Vagina (tissue), 2 donors: Measurements from ENCODE around the gene FAM111A. TPM values are rescaled to one million over a fixed set of nuclear protein-coding genes. Genes with fewer than 3 reads are reported as not detected.
A peak's percentile ranks its signal among the peaks of the same experiment; 100 is the strongest.

Source experiments
- DNase-seq, 2 donors: peaks; one replicate each; pipeline ENCODE4 v3.0.0-alpha.2; 2017; ENCODE audit errors: extremely low spot score in 2 of 2
- H3K27ac ChIP-seq: fragments of 200-600 bp; sonication (generic); one replicate; pipeline ENCODE4 v1.5.1; 2019
- H3K27me3 ChIP-seq: fragments of 200-600 bp; sonication (generic); one replicate; pipeline ENCODE4 v1.5.1; 2019
- H3K36me3 ChIP-seq, 2 donors: fragments of 200-600 bp; sonication (generic); one replicate each; pipeline ENCODE4 v1.5.1; 2017 to 2019
- H3K4me1 ChIP-seq: fragments of 200-600 bp; sonication (generic); one replicate; pipeline ENCODE4 v1.5.1; 2019
- H3K4me3 ChIP-seq, 2 donors: fragments of 200-600 bp; sonication (generic); 1 replicate in 1 of 2; 2 replicates in 1 of 2; pipeline ENCODE4 v1.5.1; 2016 to 2019
- H3K9me3 ChIP-seq: fragments of 200-600 bp; sonication (generic); one replicate; pipeline ENCODE4 v1.5.1; 2019
- CTCF ChIP-seq, 3 experiments: fragments of 450-650 bp in 2 of 3; fragments of 200-600 bp in 1 of 3; sonication (generic) in 1 of 3; IDR thresholded peaks; one replicate each; pipeline ENCODE4 v1.5.1; 2017 to 2019; ENCODE audit warnings: antibody characterized with exemption in 3 of 3, mild to moderate bottlenecking in 2 of 3, moderate library complexity in 2 of 3
- POLR2A ChIP-seq, 2 donors: fragments of 450-650 bp; IDR thresholded peaks; one replicate each; pipeline ENCODE4 v1.6.1; 2017; ENCODE audit warnings: antibody characterized with exemption in 2 of 2, mild to moderate bottlenecking in 2 of 2, moderate library complexity in 2 of 2
- POLR2AphosphoS5 ChIP-seq, 2 donors: sonication (generic); formaldehyde crosslinking; IDR thresholded peaks; one replicate each; pipeline ENCODE4 v1.9.0; 2017; ENCODE audit warnings: antibody characterized with exemption in 2 of 2, mild to moderate bottlenecking in 2 of 2, low read depth in 1 of 2; ENCODE audit not compliant: insufficient read depth in 1 of 2
- intact Hi-C: fragments of 100-400 bp; cut with DNase I; formaldehyde crosslinking; loops from one replicate; pipeline ENCODE4 v1.15.1; 2023
- total RNA-seq: library from RNA; depleted of rRNA; stranded (reverse); fragments of >200 nt; gene quantifications from one replicate; pipeline ENCODE4 v1.2.3, GENCODE V29; 2016

FAM111A gene
- total RNA-seq, 1 donor from 2014 or later: 51.8 TPM

DNA sequence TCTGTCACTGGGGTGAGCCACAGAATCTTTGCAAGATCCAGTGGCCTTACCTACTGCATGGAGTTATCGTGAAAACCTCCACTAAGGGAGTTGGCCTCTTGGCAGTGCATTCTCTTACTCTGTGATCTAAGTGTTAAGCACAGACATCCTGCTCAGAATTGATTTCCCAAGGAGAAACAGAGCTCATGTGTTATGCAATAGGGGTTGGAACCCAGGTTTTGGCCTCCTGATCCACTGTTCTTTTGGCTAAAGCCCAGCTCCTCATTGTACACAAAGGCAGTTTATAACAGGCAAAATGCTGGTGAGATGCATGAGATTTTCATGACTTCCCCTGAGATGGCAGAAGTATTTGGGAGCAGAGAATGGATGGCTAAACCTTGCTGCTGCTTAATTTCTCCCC lies 41.1 kb downstream of the FAM111A start:
- Histone ChIP-seq H3K36me3 (peaks cover 0 to 6% of the 10 kb centered on the region in 2 donors), H3K4me1 (peaks cover 26% of the 10 kb centered on the region), H3K4me3 (no peak overlapping the region), H3K27ac (no peak overlapping the region), H3K9me3 (no peaks in the 10 kb centered on the region), H3K27me3 (no peaks in the 10 kb centered on the region)
- no peak for DNase-seq
- TF ChIP-seq CTCF (IDR thresholded peaks at IDR 0.05) (no peak), POLR2AphosphoS5 (IDR thresholded peaks at IDR 0.05; ENCODE audit: insufficient read depth in 1 of 2, low read depth in 1 of 2) (no peak), POLR2A (IDR thresholded peaks at IDR 0.05) (no peak)
- intact Hi-C loops: no loop called here

- TF ChIP-seq POLR2AphosphoS5 (IDR thresholded peaks at IDR 0.05; ENCODE audit: insufficient read depth in 1 of 2, low read depth in 1 of 2): no peak
- TF ChIP-seq CTCF (IDR thresholded peaks at IDR 0.05): no peak
- TF ChIP-seq POLR2A (IDR thresholded peaks at IDR 0.05): no peak
- Histone ChIP-seq H3K27ac (no peak overlapping the region), H3K4me1 (peaks cover 26% of the 10 kb centered on the region), H3K4me3 (no peak overlapping the region), H3K9me3 (no peaks in the 10 kb centered on the region), H3K27me3 (no peaks in the 10 kb centered on the region), H3K36me3 (peaks cover 0 to 6% of the 10 kb centered on the region in 2 donors)
- intact Hi-C loops: no loop called here
- DNase-seq: no peak
Measured at GRCh38 chr11:59184691-59185339, 42.2 kb downstream of the FAM111A start.

DNA sequence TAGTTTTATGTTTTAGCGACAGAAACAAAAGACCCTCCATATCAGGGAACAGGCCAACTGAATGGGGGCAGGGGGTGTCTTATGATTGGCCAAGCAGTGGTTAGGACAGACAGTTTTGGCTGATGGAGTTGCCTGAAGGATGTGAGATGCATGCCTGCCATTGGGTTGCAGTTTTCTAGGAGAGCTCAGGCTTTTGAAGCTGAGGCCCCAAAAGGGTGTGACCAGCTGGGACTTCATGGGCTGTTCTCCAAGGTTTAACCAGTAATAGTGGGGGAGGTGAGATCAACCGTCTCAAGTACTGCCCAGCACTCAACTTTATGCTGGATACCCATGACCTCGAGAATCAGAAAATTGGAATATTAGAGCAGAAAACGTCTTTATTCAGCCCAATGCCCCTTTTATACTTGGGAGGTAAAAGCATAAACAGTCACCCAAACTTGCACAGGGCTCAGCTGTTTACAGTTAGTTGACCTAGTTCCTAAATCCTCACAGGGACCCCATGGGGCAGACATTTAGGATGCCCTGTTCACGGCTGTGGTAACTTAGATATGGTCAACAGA lies 42.8 kb downstream of the FAM111A start:
- no peak for DNase-seq
- no peak overlapping the region for H3K4me3 ChIP-seq
- no peaks in the 10 kb centered on the region for H3K27me3 ChIP-seq
- intact Hi-C loops: no loop called here
- peaks cover 0 to 6% of the 10 kb centered on the region in 2 donors for H3K36me3 ChIP-seq
- TF ChIP-seq CTCF (IDR thresholded peaks at IDR 0.05) (no peak), POLR2AphosphoS5 (IDR thresholded peaks at IDR 0.05; ENCODE audit: insufficient read depth in 1 of 2, low read depth in 1 of 2) (no peak), POLR2A (IDR thresholded peaks at IDR 0.05) (no peak)
- H3K9me3 ChIP-seq: no peaks in the 10 kb centered on the region
- H3K4me1 ChIP-seq: peaks cover 26% of the 10 kb centered on the region
- H3K27ac ChIP-seq: no peak overlapping the region

DNA sequence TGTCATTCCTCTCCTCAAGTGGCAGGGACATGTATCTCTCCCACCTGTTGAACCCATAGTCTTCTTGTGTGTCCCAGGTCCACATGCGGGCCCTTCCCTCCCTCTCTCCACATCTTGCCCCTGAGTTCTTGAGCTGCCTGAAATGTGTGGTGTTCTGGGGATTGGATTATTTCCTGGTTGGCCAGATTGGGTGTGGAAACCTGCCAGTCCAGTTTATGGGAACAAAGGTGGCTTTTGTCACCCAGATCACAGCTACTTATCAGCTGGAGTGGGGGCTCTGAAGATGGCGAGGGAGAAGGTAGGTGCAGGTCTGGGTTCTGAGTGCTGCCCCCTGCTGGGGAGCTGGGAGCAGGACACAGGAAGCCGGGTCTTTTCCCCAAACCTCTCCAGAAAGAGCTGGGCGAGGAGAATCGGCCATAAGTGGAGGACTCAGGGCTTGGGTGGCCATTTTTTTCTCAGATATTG lies 43.5 kb downstream of the FAM111A start:
- TF ChIP-seq POLR2AphosphoS5 (IDR thresholded peaks at IDR 0.05; ENCODE audit: insufficient read depth in 1 of 2, low read depth in 1 of 2) (no peak), CTCF (IDR thresholded peaks at IDR 0.05) (peak in 1 of 3 experiments; percentile 30)
- Histone ChIP-seq H3K4me1 (peaks cover 26% of the 10 kb centered on the region), H3K36me3 (peaks cover 0 to 6% of the 10 kb centered on the region in 2 donors), H3K27ac (no peak overlapping the region), H3K27me3 (no peaks in the 10 kb centered on the region), H3K4me3 (no peak overlapping the region), H3K9me3 (no peaks in the 10 kb centered on the region)
- intact Hi-C loops: no loop called here
- no peak for DNase-seq

- Histone ChIP-seq H3K27ac (no peak overlapping the region), H3K4me3 (no peak overlapping the region), H3K36me3 (peaks cover 0 to 3% of the 10 kb centered on the region in 2 donors), H3K9me3 (no peaks in the 10 kb centered on the region), H3K27me3 (no peaks in the 10 kb centered on the region), H3K4me1 (peaks cover 26% of the 10 kb centered on the region)
- intact Hi-C loops: no loop called here
- no peak for DNase-seq
- TF ChIP-seq POLR2AphosphoS5 (IDR thresholded peaks at IDR 0.05; ENCODE audit: insufficient read depth in 1 of 2, low read depth in 1 of 2) (no peak), CTCF (IDR thresholded peaks at IDR 0.05) (no peak)
Measured at GRCh38 chr11:59187035-59187434, 44.4 kb downstream of the FAM111A start.
